ENCODE measurements around the gene TCP11L2.

GRCh38 chr12:106276032-106276740 lies 26.3 kb upstream of the TCP11L2 start:
- TF ChIP-seq EZH2 (optimal IDR thresholded peaks at IDR 0.05; ENCODE audit: low read depth, low read length): no peak
- no peak for TF ChIP-seq EZH2phosphoT487 (IDR thresholded peaks at IDR 0.05; ENCODE audit: low read length)
- TF ChIP-seq CTCF (IDR thresholded peaks at IDR 0.05; ENCODE audit: low read length): no peak
